Measurements from ENCODE around the gene PPP1R3F.

DNA sequence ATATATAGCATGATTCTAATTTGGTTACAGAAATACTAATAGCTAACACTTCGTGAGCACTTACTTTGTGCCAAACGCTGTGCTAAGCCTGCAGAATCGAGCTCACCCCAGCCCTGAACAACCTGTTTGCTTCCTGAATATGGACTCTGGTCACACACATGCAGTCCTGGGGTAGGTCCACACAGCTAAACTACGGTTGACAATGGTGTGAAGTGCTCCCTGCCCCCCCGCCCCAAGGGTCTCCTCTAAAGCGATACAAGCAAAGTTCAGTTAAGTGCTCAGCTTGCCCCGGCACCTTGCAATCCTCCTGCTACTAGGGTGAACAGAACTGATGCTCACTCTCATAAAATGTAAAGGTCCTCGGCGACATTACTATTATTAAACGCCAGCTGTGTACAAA, 6.0 kb upstream of the PPP1R3F start:
- TF ChIP-seq, protein P1, sequence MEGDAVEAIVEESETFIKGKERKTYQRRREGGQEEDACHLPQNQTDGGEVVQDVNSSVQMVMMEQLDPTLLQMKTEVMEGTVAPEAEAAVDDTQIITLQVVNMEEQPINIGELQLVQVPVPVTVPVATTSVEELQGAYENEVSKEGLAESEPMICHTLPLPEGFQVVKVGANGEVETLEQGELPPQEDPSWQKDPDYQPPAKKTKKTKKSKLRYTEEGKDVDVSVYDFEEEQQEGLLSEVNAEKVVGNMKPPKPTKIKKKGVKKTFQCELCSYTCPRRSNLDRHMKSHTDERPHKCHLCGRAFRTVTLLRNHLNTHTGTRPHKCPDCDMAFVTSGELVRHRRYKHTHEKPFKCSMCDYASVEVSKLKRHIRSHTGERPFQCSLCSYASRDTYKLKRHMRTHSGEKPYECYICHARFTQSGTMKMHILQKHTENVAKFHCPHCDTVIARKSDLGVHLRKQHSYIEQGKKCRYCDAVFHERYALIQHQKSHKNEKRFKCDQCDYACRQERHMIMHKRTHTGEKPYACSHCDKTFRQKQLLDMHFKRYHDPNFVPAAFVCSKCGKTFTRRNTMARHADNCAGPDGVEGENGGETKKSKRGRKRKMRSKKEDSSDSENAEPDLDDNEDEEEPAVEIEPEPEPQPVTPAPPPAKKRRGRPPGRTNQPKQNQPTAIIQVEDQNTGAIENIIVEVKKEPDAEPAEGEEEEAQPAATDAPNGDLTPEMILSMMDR (IDR thresholded peaks at IDR 0.05): no peak
- TF ChIP-seq POLR2A (IDR thresholded peaks at IDR 0.05): no peak
